Cardiac muscle cell (in vitro differentiated cells and primary cell): ENCODE data around the gene ZSCAN4. TPM values are rescaled to one million over a fixed set of nuclear protein-coding genes. Genes with fewer than 3 reads are reported as not detected.

ENCODE experiments used
- DNase-seq, 2 donors: peaks; one replicate each; pipeline versions ENCODE4 v3.0.0 to v3.0.0-alpha.2; 2010 to 2017; ENCODE audit warnings: low read depth in 1 of 2, low spot score in 1 of 2
- H3K27ac ChIP-seq: fragments of 200-600 bp; sonication (generic); 2 replicates; pipeline ENCODE4 v1.5.1; 2016
- H3K27me3 ChIP-seq: fragments of 200-600 bp; sonication (generic); 2 replicates; pipeline ENCODE4 v1.6.0; 2016; ENCODE audit warnings: control low read depth
- H3K36me3 ChIP-seq: fragments of 200-600 bp; sonication (generic); 2 replicates; pipeline ENCODE4 v1.5.1; 2016; ENCODE audit warnings: control low read depth
- H3K4me1 ChIP-seq: fragments of 200-600 bp; sonication (generic); 2 replicates; pipeline ENCODE4 v1.8.1; 2017; ENCODE audit warnings: low read depth, mild to moderate bottlenecking, mixed run types
- H3K4me3 ChIP-seq: fragments of 200-600 bp; sonication (generic); 2 replicates; pipeline ENCODE4 v1.5.1; 2016; ENCODE audit warnings: mild to moderate bottlenecking
- H3K9me3 ChIP-seq: fragments of 200-600 bp; sonication (generic); 2 replicates; pipeline ENCODE4 v1.5.1; 2017; ENCODE audit warnings: low read depth, mild to moderate bottlenecking, control low read depth
- polyA plus RNA-seq: library from polyadenylated mRNA; unstranded; fragments of >200 nt; fragmentation: Nextera tagmentation; extraction: Ambion mirVana; gene quantifications from 2 replicates; pipeline ENCODE4 v1.2.1, GENCODE V29; 2016
- total RNA-seq: library from RNA; depleted of rRNA; stranded (reverse); fragments of >200 nt; gene quantifications from 2 replicates; pipeline ENCODE4 v1.2.3, GENCODE V29; 2016
- TF ChIP-seq, protein P1 (sequence below): IDR thresholded peaks from 2 replicates; pipeline ENCODE4 v1.5.1; 2012; ENCODE audit warnings: low read depth, mild to moderate bottlenecking, low read length

The ZSCAN4 gene
- total and polyA plus RNA-seq, 2 experiments from 2014 or later: not detected

DNA sequence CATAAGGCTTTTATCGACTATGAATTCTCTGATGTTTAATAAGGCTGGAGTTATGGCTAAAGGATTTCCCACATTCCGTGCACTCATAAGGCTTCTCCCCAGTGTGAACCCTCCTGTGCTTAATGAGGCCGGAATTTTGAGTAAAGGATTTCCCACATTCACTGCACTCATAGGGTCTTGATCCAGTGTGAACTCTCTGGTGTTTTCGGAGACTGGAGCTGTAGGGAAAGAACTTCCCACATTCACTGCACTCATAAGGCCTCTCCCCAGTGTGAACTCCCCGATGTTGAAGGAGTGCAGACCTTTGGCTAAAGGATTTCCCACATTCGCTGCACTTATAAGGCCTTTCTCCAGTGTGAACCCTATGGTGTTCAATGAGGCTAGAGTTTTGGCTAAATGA, 32.9 kb downstream of the ZSCAN4 start:
- peaks cover 61% of the 10 kb centered on the region for H3K36me3 ChIP-seq
- H3K4me1 ChIP-seq: peaks cover 9% of the 10 kb centered on the region
- no peaks in the 10 kb centered on the region for H3K27me3 ChIP-seq
- no peak overlapping the region for H3K27ac ChIP-seq
- TF ChIP-seq, protein P1, sequence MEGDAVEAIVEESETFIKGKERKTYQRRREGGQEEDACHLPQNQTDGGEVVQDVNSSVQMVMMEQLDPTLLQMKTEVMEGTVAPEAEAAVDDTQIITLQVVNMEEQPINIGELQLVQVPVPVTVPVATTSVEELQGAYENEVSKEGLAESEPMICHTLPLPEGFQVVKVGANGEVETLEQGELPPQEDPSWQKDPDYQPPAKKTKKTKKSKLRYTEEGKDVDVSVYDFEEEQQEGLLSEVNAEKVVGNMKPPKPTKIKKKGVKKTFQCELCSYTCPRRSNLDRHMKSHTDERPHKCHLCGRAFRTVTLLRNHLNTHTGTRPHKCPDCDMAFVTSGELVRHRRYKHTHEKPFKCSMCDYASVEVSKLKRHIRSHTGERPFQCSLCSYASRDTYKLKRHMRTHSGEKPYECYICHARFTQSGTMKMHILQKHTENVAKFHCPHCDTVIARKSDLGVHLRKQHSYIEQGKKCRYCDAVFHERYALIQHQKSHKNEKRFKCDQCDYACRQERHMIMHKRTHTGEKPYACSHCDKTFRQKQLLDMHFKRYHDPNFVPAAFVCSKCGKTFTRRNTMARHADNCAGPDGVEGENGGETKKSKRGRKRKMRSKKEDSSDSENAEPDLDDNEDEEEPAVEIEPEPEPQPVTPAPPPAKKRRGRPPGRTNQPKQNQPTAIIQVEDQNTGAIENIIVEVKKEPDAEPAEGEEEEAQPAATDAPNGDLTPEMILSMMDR: no peak
- DNase-seq: no peak
- H3K4me3 ChIP-seq: no peak overlapping the region
- H3K9me3 ChIP-seq: no peaks in the 10 kb centered on the region

DNA sequence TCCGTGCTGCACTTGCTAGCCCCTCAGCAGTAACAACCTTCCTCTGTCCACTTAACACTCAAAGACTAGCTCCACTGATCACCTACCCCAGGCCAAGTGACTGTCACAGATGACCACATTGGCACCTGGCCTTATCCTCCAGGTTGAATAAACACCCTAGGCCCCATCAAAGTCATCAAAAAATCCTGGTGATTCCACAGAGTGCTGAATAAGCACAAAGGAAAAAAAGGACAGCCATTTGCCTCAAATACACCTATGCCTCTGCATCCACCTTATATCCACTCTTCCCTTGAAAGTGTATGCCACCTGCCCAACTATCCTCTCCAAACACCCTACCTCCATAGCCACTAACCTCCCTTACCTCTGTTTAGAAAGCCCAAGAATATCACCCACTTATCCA, 37.6 kb downstream of the ZSCAN4 start:
- H3K4me1 ChIP-seq: peaks cover 31% of the 10 kb centered on the region
- H3K27me3 ChIP-seq: no peaks in the 10 kb centered on the region
- H3K36me3 ChIP-seq: peaks cover 23% of the 10 kb centered on the region
- DNase-seq: no peak
- no peaks in the 10 kb centered on the region for H3K9me3 ChIP-seq
- TF ChIP-seq, protein P1: no peak
- no peak overlapping the region for H3K4me3 ChIP-seq
- no peak overlapping the region for H3K27ac ChIP-seq

DNA sequence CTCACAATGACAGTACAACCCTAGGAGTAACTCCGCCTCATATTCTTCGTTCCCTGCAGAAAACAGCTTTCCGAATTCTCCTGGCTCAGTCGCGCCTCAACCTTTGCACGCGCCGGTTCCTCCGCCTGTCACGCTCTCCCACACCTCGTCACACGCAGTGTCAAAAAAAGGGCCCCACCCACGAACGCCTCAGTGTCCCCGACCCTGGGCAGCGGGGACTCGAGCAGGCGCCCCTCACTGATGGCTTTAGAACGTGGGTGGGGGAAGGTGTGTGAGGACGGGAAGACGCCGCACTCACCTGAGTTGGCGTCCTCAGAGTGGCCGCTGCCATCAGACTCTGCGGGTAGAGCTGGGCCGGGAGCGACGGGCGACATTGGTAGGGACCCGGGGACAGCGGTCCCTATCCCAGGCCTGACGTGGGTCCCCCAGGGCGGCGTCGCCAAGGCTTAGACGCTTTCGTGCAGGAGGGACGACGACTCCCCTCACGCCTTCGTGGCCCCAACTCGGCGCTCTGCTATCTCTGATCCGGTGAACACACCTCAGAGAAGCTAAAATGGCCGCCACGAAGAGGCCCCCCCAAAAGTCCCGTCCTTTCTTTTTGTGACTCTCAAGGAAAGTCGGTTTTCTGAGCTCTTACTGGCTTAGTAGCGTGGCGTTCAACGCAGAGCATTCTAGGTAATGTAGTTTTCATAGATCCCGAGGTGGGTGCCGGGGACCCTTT, 40.1 kb downstream of the ZSCAN4 start, which contains the start of gene ZNF154:
TSS of gene ZNF154 (minus strand) at position 564 of the 721 bp plus-strand sequence. CDS start at position 331, 233 bp downstream.
- Histone ChIP-seq H3K27ac (peak within 1 kb of the TSS; percentile 97), H3K4me3 (peak within 1 kb of the TSS; percentile 74), H3K9me3 (no peaks in the 10 kb centered on the region), H3K36me3 (peaks cover 6% of the 10 kb centered on the region), H3K27me3 (no peaks in the 10 kb centered on the region), H3K4me1 (peaks cover 31% of the 10 kb centered on the region)
- TF ChIP-seq, protein P1: no peak
- DNase-seq: peak; percentile 86 to 92

DNA sequence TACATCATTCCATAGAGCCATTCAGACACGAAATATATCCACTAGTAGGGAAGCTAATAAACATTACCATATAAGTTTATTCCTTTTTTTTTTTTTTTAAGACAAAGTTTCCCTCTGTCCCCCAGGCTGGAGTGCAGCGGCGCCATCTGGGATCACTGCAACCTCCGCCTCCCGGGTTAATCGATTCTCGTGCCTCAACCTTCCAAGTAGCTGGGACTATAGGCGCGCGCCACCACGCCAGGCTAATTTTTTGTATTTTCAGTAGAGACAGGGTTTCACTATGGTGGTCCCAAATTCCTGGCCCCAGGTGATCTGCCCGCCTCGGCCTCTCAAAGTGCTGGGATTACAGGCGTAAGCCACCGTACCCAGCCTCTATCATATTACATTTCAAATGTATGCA, 40.9 kb downstream of the ZSCAN4 start:
- TF ChIP-seq, protein P1: no peak
- H3K9me3 ChIP-seq: no peaks in the 10 kb centered on the region
- H3K4me1 ChIP-seq: peaks cover 26% of the 10 kb centered on the region
- no peak for DNase-seq
- peak overlapping the region; percentile 97 for H3K27ac ChIP-seq
- H3K4me3 ChIP-seq: peak overlapping the region; percentile 74
- H3K27me3 ChIP-seq: no peaks in the 10 kb centered on the region
- no peaks in the 10 kb centered on the region for H3K36me3 ChIP-seq

DNA sequence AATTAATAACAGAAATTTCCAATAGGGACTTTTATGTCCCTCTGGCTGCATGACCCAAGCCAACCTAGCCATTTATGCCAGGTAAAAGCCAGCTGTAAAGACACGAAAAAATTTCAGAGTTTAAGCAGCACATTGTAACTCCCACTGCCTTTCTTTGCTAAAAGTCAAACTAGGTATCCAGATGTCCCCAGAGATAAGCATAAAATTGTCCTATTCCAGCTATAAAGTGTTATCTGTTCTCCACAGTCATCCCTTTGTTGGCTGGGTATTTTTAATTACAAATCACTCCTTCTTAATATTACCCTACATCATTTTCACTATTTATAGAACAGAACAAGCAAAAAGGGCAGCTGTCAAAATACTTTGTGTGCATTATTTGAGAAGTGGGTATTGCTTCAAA, 43.5 kb downstream of the ZSCAN4 start:
- H3K9me3 ChIP-seq: no peaks in the 10 kb centered on the region
- H3K27ac ChIP-seq: no peak overlapping the region
- H3K4me3 ChIP-seq: no peak overlapping the region
- TF ChIP-seq, protein P1: no peak
- H3K4me1 ChIP-seq: peaks cover 22% of the 10 kb centered on the region
- no peaks in the 10 kb centered on the region for H3K36me3 ChIP-seq
- DNase-seq: no peak
- no peaks in the 10 kb centered on the region for H3K27me3 ChIP-seq
